Hepatocyte (in vitro differentiated cells): Measurements from ENCODE around the gene LRRC39.

ENCODE experiments used
- CTCF ChIP-seq: fragments of 200-600 bp; sonication (generic); IDR thresholded peaks from 2 replicates; pipeline ENCODE4 v1.5.1; 2016; ENCODE audit warnings: antibody characterized with exemption, mild to moderate bottlenecking; ENCODE audit not compliant: poor library complexity
- EZH2 ChIP-seq: fragments of 200-600 bp; sonication (generic); IDR thresholded peaks from 2 replicates; pipeline ENCODE4 v1.6.1; 2016; ENCODE audit warnings: antibody characterized with exemption, mild to moderate bottlenecking, borderline replicate concordance
- EZH2phosphoT487 ChIP-seq: fragments of 200-600 bp; sonication (generic); IDR thresholded peaks from one replicate; pipeline ENCODE4 v1.6.1; 2018; ENCODE audit warnings: antibody characterized with exemption, mild to moderate bottlenecking, low read depth, moderate library complexity; ENCODE audit not compliant: unreplicated experiment, severe bottlenecking

DNA sequence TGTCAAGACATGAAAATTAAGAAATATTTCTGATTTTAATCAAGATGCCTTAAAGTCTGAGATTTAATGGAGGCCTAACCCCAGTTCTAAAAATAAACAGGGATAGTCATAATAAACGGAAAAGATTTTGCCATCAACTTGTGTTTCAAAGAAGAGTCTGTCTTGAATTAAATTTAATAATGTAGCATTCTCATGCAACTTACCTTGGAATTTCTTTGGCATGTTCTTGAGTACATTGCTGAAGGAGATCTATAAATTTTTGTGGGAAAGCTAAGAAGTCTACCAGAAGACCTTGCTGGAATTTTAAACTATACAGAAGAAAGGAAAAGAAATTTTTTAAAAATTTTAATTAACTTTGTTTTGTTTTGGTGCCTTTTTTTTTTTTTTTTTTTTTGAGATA, 55.9 kb downstream of the LRRC39 start:
- TF ChIP-seq CTCF (no peak), EZH2phosphoT487 (no peak), EZH2 (no peak)
